GM12891 (cell line): ENCODE data around the gene KRTCAP2.
"Not testable (repeated sequence)": the region's sequence is repeated elsewhere in the genome, so short reads cannot be mapped to it uniquely, and the experiment has no call there.

ENCODE experiments used
- PAX5 ChIP-seq: IDR thresholded peaks from 2 replicates; pipeline ENCODE4 v1.6.1; 2011; ENCODE audit warnings: low read length, moderate library complexity, mild to moderate bottlenecking; ENCODE audit not compliant: insufficient read depth, severe bottlenecking
- POLR2A ChIP-seq: IDR thresholded peaks from 2 replicates; pipeline ENCODE4 v1.6.1; 2011; ENCODE audit warnings: low read depth, low read length, control low read depth
- POLR2AphosphoS5 ChIP-seq: IDR thresholded peaks from 2 replicates; pipeline ENCODE4 v1.6.1; 2011; ENCODE audit warnings: low read depth, low read length, control low read depth
- POU2F2 ChIP-seq: IDR thresholded peaks from 2 replicates; pipeline ENCODE4 v1.6.1; 2011; ENCODE audit warnings: low read depth, mild to moderate bottlenecking, control low read depth, low read length, moderate library complexity
- SPI1 ChIP-seq: IDR thresholded peaks from 2 replicates; pipeline ENCODE4 v1.6.1; 2011; ENCODE audit warnings: low read depth, low read length, control low read depth
- TAF1 ChIP-seq: IDR thresholded peaks from 2 replicates; pipeline ENCODE4 v1.6.1; 2011; ENCODE audit warnings: low read depth, low read length, control low read depth

DNA sequence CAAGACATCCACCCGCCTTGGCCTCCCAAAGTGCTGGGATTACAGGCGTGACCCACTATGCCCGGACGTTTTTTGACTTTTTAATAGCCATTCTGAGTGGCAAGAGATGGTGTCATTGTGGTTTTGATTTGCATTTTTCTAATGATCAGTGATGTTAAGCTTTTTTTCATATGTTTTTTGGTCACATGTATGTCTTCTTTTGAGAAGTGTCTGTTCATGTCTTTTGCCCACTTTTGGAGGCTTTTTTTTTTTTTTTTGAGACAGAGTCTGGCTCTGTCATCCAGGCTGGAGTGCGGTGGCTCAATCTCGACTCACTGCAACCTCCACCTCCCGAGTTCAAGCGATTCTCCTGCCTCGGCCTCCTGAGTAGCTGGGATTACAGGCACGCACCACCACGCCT is 8.5 kb downstream of the KRTCAP2 start:
- TF ChIP-seq POLR2AphosphoS5, POLR2A, SPI1, TAF1, POU2F2, PAX5: not testable (repeated sequence)
